ENCODE measurements around the gene PLN.

Gene PLN

DNA sequence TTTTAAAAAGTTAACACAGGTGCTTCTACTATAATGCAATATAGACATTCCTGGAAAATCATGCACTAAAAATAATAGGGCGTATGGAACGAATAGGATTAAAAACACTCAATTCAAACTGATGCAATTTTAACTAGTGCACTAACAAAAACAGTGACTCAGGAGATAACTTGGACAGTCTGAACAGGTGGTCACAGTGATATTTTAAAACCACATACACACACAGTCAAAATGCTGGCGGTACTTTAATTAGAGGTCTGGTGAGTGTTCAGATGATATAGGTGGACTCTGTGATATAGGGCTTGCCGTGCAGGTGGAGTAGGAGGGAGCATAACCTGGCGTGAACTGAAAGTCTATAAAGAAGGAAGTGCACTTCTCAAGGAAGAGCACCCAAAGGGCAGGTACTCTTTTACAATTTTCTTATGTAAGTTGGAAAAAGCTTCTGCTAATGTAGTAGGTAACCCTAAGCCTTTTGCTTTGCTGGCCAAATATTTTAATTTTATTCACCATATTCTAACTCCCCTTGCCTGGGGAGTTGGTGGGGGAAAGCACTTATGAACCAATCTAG is 41.9 kb upstream of the PLN start:
- no peak overlapping the region for H3K4me3 ChIP-seq (replicated peaks; ENCODE audit: low read depth, low read length)
- no peak for TF ChIP-seq CTCF (IDR thresholded peaks at IDR 0.05; ENCODE audit: low read length, missing control alignments)
- no peak for DNase-seq (ENCODE audit: low read depth)

DNA sequence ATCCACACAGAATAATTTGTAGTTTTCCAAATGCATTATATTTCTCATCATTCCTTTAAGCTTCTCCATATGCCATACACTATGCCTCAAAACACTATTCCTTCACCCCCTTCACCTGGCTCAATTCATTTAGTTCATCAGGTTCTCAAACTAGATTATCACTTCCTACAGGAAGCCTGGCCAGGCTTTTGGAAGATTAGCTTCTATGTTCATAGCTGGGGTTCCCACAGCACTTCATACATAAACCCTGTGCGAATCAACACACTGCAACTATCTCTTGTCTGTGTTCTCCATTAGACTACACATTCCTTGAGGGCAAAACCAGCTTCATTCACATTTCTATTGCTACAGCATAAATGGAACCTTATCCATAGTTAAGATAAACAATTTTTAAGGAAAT is 40.5 kb upstream of the PLN start:
- no peak for TF ChIP-seq CTCF (IDR thresholded peaks at IDR 0.05; ENCODE audit: low read length, missing control alignments)
- no peak for DNase-seq (ENCODE audit: low read depth)
- H3K4me3 ChIP-seq (replicated peaks; ENCODE audit: low read depth, low read length), result no peak overlapping the region

- H3K4me3 ChIP-seq (replicated peaks; ENCODE audit: low read depth, low read length), result no peak overlapping the region
- DNase-seq (ENCODE audit: low read depth), result peak; percentile 63
- peak; percentile 85 for TF ChIP-seq CTCF (IDR thresholded peaks at IDR 0.05; ENCODE audit: low read length, missing control alignments)
Measured at GRCh38 chr6:118509009-118509617, 39.0 kb upstream of the PLN start.

DNA sequence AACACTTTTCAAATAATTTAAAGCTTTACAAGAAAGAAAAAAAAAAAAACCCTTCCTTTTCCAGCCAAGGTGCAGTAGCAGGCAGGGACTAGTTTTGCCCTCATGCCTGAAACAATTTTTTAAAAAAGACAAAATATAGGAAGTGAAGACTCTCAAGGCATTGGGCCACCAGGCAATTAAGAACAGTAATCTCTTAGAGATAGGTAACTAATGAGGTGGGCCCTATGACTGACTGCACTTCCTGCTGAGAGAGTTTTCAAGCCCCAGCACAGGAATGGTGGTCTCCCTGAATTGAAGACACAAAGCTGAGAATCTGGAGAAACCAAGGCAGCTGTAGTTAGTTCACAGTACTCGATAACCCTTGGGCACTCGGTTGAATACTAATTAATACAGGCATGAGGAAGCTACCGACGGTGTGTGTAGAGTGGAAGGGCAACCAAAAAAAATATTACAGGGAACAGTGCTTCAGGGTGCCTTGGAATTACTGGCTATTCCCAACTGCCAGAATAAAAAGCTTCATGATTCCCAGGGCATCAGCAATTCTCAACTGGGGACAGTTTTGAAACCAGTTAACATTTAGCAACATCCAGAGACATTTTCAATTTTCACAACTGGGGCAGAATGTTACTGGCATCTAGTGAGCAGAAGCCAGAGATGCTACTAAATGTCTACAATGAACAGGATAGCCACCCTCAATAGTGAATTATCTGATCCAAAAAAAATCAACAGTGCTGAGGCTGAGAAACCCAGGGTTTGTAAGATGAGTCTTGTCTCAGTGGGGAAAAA is 36.0 kb upstream of the PLN start:
- no peak for TF ChIP-seq CTCF (IDR thresholded peaks at IDR 0.05; ENCODE audit: low read length, missing control alignments)
- DNase-seq (ENCODE audit: low read depth), result no peak
- no peak overlapping the region for H3K4me3 ChIP-seq (replicated peaks; ENCODE audit: low read depth, low read length)

DNA sequence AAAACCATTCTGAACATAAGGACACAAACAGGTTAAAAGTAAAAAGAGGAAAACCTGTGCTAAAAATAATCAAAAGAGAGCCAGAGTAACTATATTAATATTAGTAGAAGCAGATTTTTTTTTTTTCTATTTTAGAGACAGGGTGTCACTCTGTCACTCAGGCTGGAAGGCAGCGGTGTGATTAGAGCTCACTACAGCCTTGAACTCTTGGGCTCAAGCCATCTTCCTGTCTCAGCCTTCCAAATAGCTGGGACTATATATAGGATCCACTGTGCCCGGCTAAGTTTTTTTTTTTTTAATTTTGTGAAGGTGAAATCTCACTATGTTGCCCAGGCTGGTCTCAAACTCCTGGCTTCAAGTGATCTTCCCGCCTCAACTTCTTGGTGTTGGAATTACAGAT is 33.4 kb upstream of the PLN start:
- no peak overlapping the region for H3K4me3 ChIP-seq (replicated peaks; ENCODE audit: low read depth, low read length)
- no peak for DNase-seq (ENCODE audit: low read depth)
- TF ChIP-seq CTCF (IDR thresholded peaks at IDR 0.05; ENCODE audit: low read length, missing control alignments), result no peak

DNA sequence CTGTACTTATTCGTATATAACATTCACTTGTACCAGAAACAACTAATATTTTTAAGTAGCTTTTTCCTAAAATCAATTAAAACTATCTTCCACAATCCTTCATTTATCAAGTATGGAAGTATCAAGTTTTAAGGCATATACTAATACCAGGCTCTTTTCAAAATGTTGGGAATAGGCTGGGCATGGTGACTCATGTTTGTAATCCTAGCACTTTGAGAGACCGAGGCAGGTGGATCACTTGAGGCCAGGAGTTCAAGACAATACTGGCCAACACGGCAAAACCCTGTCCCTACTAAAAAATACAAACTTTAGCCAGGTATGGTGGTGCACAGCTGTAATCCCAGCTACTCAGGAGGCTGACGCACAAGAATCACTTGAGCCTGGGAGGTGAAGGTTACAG is 25.7 kb upstream of the PLN start:
- H3K4me3 ChIP-seq (replicated peaks; ENCODE audit: low read depth, low read length), result no peak overlapping the region
- DNase-seq (ENCODE audit: low read depth), result no peak
- no peak for TF ChIP-seq CTCF (IDR thresholded peaks at IDR 0.05; ENCODE audit: low read length, missing control alignments)
